HK-2 (cell line): Measurements from ENCODE around the gene CXCR4.
A peak's percentile ranks its signal among the peaks of the same experiment; 100 is the strongest.

Experiments
- DNase-seq: peaks from one replicate; pipeline ENCODE4 v3.0.0-alpha.2; 2018; ENCODE audit not compliant: unreplicated experiment

CXCR4 gene

GRCh38 chr2:136117909-136118818 lies at the start of gene CXCR4:
Gene CXCR4, minus strand, starts transcription at chr2:136118149. Its CDS starts 89 bp downstream, at chr2:136118060.
- peak; percentile 17 for DNase-seq

- DNase-seq: no peak
These were observed 46.4 kb upstream of the CXCR4 start for GRCh38 chr2:136164280-136164776.

DNA sequence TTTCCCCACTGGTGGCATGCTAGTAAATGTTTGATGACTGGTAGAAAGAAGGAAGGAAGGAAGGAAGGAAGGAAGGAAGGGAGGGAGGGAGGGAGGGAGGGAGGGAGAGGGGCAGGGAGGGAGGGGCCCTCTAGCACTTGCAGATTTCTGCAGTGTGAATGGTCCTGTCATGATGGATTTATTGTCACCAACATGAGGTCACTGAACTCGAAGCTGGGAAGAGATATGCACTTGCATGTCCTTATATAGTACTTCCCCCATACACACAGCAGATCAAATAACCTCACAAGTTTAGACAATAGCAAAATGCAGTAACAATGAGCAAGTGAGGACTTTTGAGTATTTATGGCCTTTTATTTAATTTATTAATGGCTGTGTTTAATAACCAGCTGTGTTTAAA lies 44.5 kb upstream of the CXCR4 start:
- DNase-seq: no peak

- DNase-seq: no peak
These were observed 38.5 kb upstream of the CXCR4 start for GRCh38 chr2:136156411-136156810.

GRCh38 chr2:136154384-136154783 lies 36.4 kb upstream of the CXCR4 start:
- no peak for DNase-seq

- DNase-seq: no peak
These were observed 33.3 kb upstream of the CXCR4 start for GRCh38 chr2:136151021-136151971.

GRCh38 chr2:136149011-136149410 lies 31.1 kb upstream of the CXCR4 start:
- no peak for DNase-seq

DNA sequence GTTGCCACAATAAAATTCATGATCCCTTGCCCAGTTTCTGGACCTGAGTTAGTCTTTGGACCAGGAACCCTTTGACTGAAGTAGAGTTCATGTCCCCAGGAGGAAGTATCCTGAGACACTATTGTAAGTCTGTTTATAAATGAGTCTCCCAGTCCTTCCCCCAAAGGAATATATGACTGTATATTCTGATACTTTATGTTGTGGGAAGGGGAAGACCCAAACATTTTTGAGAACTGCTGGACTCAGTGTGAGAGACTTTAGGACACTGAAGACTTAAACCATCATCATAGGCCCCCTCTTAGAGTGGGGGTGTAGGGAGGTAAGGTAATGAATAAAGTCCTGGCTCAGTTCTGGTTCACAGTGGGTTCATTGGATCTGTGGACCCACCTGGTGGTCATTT lies 28.6 kb upstream of the CXCR4 start:
- DNase-seq: no peak

GRCh38 chr2:136143603-136144451 lies 25.9 kb upstream of the CXCR4 start:
- no peak for DNase-seq

- no peak for DNase-seq
These were observed 23.7 kb upstream of the CXCR4 start for GRCh38 chr2:136141510-136142149.

DNA sequence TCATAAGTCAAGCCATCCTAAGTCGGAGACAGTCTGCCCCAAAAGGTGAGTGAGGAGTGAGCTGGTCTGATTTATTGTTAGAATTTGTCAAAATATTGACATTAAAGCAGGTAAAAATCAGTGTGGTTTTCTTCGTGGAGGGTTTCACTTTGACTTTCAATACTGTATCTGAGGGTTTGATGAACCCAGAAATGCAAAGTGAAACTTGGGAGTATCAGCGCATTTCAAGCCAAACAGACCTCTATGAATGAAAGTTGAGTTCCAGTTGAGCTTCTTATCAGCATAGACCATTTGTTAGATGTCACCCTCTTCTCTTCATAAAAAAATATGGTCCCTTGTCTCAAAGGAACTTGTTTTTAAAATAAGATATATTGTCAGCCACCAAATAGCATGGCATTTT lies 21.7 kb upstream of the CXCR4 start:
- DNase-seq: no peak

DNA sequence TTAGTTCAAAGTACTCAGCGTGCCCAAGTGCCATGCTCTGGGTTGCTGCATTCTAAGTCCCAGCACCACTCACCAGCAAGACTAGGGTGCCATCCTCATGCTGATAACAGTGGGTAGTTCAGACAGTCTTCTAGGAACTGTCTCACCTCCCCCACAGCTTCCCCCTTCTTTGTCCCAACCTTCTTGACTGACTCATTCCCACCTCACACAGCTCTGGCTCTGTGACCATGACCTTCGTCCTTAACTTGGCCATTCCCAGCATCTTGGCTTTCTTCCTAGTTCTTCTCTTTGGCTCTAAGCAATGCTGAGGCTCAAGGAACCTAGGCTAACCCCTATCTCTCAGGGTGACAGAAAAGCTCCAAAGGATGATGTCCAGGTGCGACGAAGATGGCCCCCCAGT lies 20.0 kb upstream of the CXCR4 start:
- DNase-seq: no peak

GRCh38 chr2:136136931-136137330 lies 19.0 kb upstream of the CXCR4 start:
- no peak for DNase-seq

DNA sequence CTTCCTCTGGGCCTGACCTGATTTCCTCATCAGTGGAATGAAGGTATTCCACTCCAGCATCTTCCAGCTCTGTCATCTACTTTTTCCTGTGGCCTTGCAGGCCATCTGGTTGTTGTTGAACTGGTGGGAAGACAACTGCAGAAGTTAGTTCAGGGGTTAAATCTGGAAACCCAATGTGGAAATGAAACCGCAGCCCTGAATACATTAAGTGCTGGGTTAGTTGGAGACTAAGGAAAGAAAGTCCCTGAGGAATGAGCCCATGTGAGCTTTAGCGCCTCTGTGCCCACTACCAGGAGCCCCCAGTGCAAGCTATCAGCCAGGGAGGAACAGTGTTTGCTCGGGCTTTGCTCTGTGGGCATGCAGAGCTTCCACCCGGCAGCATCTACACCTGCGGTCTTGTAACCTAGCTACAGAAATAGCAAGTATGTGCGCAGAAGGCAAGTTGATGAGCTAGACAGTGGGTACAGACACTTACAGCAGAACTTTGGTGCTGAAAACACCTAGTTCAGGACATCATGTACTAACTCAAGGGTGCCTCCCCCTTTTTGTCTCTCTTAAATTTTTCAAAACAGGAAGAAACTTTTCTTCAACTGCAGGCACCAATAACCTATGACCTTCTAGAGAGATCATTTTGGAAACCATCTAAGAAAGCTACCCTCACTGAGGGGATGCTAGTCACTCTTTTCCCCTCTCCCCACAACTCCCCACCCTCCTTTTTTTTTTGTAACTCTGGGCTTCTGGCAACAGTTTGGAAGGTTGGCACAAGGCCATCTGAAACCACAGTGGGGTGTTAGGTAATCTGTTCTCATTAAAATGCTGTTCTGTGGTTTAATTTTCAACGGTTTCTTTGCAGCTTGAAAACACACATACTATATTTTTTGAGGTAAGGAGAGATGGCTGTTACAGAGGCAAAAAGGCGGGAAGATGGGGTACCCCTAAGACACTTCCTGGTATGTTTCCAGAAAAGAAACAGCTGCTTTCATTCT lies 18.3 kb upstream of the CXCR4 start:
- DNase-seq: no peak

DNA sequence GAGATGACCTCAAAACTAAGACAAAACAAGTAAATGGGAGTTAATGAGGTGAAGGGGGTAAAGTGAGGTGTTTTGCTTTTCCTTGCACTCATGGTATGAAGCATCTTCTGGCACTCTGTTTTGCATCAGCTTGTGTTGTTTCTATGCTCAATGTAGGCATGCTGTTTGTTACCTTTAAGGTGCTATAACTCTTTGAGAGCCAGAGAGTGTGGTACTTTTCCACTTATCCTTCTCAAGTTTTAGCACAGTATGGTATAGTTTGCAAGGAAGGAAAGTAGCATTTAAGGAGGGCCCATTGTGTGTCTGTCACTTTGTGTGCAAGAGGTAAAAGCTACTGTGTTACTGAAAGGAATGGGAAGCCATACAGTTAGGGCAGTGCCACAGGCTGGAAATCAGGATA lies 17.5 kb upstream of the CXCR4 start:
- no peak for DNase-seq

GRCh38 chr2:136134126-136134525 lies 16.2 kb upstream of the CXCR4 start:
- no peak for DNase-seq

- no peak for DNase-seq
These were observed 15.6 kb upstream of the CXCR4 start for GRCh38 chr2:136133586-136133985.

DNA sequence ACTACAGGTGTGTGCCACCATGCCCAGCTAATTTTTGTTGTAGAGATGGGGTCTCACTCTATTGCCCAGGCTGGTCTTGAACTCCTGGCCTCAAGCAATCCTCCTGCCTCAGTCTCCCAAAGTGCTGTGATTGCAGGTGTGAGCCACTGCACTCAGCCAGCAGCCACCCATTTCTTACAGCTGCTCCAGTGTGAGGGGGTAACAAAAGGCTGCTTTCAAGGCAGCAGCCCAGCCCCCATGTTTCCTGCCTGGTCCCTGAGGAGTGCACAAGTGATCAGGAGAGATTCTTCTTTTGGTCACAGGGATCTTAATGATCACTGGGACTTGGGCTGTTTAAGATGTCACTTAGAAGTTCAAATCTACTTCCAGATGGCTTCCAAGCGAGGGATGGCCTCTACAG lies 15.2 kb upstream of the CXCR4 start:
- no peak for DNase-seq

DNA sequence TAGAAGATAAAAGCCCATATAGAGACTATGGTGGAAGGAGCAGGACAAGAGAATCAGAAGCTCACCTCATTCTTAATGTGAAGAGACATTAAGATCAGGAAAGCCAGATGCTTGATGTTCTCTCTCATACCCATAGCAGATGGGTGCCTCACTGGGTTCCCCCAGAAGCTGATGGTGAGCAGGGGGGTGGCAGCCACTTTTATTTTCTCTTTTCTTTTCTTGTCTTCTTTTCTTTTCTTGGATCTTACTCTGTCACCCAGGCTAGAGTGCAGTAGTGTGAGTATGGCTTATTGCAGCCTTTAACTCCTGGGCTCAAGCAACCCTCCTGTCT lies 14.8 kb upstream of the CXCR4 start:
- DNase-seq: no peak
